ENCODE data around the gene XRCC3.

Gene XRCC3

GRCh38 chr14:103725739-103726395 lies 10.6 kb upstream of the XRCC3 start:
- no peak for DNase-seq (ENCODE audit: low read depth)

GRCh38 chr14:103725001-103725682 lies 9.9 kb upstream of the XRCC3 start:
- DNase-seq (ENCODE audit: low read depth), result no peak

GRCh38 chr14:103724116-103724515 lies 8.9 kb upstream of the XRCC3 start:
- no peak for DNase-seq (ENCODE audit: low read depth)

DNA sequence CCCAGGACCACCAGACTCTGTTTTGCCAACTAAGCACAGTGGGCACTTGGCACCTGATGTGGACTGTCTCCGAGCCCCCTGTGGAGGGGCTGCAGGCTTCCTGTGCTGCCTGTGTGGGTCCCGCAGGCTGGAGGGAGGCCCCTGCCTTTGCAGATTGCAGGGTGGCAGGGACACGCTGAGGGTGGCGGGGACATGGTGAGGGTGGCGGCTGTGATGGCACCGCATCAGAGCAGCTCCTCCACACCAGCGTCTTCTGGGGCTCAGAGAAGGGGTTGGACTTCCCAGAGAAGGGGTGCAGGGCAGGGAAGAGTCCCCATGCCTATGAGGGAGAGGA lies 8.5 kb upstream of the XRCC3 start:
- DNase-seq (ENCODE audit: low read depth), result no peak

DNA sequence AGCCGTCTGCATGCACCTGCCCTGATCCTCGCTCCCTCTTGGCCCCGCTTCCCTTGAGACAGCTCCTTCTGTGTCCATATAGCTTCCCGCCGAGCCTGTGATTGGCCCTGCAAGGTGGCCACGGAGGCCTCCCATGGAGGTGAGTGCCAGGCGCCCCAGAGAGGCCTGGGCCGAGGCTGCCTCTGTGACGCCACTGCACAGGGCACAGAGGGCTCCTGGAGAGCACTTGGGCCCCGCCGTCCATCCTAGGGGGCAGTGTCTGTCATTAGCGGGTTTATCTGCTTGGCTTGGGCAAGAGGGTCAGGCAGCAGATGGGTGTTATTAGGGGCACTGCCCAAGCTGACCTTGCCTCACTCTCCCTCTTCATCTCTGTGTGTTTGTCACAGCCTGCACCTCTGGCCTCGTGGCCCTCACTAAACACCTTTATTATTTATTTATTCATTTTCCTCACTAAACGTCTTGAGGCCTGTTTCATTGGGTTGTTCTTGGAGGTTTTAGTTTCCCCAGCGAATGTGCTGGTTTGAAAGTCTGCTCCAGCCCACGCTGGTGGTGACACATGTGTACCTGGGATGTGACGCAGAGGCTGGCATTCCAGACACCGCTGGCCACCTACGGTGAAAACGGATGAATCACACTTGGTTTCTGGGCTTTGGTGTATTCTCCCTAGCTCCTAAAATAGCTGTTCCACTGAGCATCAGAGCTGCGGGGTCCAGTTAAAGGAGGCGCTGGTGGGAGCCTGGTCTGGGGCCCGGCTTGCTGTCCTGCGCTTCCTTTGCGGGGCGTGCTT lies 6.3 kb upstream of the XRCC3 start:
- no peak for DNase-seq (ENCODE audit: low read depth)

DNA sequence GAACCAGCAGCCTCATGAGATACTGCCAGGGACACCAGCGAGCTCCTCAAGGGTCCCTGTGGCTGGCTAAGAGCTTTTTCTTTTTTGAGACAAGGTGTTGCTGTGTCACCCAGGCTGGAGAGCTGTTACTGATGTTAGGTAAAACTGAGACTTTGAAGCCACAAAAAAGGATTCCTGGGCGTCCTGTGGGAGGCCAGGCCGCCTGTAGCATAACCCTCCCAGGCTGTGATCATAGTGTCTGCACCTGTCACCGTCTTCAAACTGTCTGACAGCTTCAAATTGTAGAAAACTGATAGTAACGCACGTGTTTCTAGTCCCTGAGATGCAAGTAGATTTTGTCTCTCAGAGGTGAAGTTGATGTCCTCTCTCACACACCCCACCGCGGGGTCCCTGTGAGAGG lies 4.5 kb upstream of the XRCC3 start:
- no peak for DNase-seq (ENCODE audit: low read depth)

GRCh38 chr14:103718572-103718971 lies 3.3 kb upstream of the XRCC3 start:
- no peak for DNase-seq (ENCODE audit: low read depth)

- no peak for DNase-seq (ENCODE audit: low read depth)
Measured at GRCh38 chr14:103716899-103717411, 1.7 kb upstream of the XRCC3 start.

- DNase-seq (ENCODE audit: low read depth), result no peak
Measured at GRCh38 chr14:103716091-103716801, 995 bp upstream of the XRCC3 start.

GRCh38 chr14:103714063-103714724 lies 1.1 kb downstream of the XRCC3 start:
- no peak for DNase-seq (ENCODE audit: low read depth)

- DNase-seq (ENCODE audit: low read depth), result no peak
Measured at GRCh38 chr14:103713304-103714062, 1.8 kb downstream of the XRCC3 start.

DNA sequence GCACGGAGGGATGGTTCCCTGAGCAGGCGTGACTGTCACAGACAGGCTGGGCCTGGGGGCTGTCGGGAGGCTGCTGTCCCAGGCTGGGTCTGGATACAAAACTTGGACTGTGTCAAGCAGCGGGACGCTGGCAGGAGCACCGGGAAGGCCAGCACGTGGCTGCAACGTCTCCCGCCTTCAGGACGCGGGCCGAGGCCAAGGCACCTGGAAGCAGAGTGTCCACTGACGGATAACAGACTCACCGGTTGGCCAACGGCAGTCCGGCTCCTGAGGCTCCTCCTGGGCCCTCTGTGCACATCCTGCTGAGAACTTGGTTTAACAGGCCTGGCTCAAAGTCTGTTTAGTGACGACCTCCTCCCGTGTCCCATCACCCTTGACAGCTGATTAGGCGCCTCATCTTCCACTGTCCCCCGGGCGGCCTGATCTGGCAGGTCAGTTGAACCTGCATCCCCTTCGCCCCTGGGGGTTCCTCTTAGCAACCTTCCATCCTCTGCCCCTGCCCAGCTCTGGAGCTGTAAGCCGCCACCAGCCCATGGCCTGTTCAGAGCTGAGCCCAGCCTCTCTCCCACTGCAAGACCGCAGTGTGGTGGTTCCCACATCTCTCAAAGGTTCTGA lies 2.5 kb downstream of the XRCC3 start:
- no peak for DNase-seq (ENCODE audit: low read depth)

DNA sequence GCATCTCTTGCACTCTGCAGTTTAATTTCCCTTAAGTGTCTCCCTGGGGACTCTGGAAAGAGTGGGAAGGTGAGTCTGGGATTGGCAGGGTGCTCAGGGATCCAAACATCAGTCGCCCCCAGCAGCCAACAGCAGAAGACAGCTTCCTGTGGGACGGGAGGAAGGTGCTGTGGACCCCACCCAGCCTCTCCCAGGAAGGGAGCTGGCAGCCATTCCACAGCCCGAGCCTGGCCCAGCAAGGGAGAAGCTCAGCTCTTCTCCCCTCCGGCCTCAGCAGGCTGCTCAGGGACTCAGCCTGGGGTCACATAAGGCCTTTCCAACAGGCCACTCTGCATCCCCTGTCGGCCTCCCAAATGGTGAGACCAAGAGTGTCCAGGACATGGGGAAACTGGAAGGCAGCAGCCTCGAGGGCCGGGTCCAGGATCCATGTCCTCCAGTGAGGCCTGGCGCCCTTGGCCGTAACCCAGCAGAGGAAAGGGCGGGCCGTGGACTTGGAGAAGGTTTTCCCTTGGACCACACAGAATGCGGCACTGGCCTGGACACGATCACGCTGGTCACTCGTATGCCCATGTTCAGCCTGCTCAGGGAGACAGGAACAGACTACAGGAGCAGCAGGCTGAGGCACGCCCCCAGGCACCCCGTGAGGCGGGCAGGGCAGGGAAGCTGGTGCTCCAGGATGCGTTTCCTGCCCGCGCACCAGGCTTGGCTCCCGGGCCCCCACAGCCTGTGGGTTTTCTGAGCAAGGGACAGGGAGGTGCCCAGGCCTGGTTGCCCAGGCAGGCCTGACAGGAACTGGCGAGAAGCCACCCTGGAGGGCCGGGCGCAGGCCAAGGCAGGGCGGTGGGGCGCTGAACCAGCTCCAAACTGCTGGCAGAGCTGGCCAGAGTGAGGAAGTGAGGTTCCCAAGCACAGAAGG lies 3.5 kb downstream of the XRCC3 start:
- no peak for DNase-seq (ENCODE audit: low read depth)

GRCh38 chr14:103710771-103711377 lies 4.4 kb downstream of the XRCC3 start:
- DNase-seq (ENCODE audit: low read depth), result no peak

DNA sequence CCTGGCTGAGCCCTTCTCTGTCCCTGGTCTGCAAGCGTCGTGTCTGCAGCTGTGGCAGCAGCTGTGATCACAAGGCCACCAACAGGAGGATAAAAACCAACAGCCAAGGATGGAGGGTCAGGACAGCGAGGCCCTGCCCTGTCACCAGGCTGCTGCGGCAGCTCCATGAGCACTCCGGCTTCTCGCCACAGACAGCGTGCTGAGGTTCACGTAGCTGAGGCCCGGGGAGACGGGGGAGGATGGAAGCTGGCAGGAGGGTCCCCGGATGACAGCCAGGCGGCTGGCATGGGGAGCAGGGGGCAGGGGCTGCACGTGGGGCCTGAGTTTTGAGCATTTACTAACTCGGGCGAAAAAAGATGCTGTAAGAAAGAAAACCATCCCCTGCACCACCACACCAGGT lies 5.4 kb downstream of the XRCC3 start:
- DNase-seq (ENCODE audit: low read depth), result no peak

DNA sequence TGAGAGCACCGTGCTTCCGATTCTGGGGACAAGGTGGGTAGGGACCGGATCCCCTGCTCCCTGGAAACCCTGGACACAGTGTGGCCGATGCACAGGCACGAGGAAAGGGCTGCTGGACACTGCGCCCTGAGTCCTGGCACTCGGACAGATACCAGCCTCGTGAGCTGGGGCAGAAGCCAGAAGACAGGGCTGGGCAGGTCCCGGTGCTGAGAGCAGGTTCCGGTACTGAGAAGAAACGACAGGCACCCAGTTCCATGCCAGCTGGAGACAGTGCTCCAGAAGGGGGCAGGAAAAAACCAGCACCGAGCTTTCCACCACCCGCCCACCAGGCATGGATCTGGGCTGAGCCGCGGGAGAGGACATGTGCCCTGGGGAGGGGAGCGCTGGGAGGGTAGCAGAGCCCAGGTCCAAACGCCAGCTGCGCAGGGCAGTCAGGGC lies 6.5 kb downstream of the XRCC3 start:
- DNase-seq (ENCODE audit: low read depth), result no peak

- no peak for DNase-seq (ENCODE audit: low read depth)
Measured at GRCh38 chr14:103707329-103708263, 7.7 kb downstream of the XRCC3 start.
